WTC11 (cell line): ENCODE data around the gene PUSL1. TPM values are rescaled to one million over a fixed set of nuclear protein-coding genes. Genes with fewer than 3 reads are reported as not detected.
A peak's percentile ranks its signal among the peaks of the same experiment; 100 is the strongest.
"Not testable (repeated sequence)": the region's sequence is repeated elsewhere in the genome, so short reads cannot be mapped to it uniquely, and the experiment has no call there.

ENCODE experiments used
- ATAC-seq: fragments of 200-7000 bp; cut with Tn5 transposase; 2 replicates; pipeline ENCODE4 v1.10.0; 2021; ENCODE audit warnings: mild to moderate bottlenecking, moderate library complexity
- CTCF ChIA-PET: fragments of 300-600 bp; sonication (Branson Sonifier 250); formaldehyde crosslinking; loops from one replicate; lab custom pipeline; 2021; ENCODE audit warnings: antibody characterized with exemption; lab: Charles Lee
- POLR2A ChIA-PET: fragments of 350-600 bp; sonication (Branson Sonifier 250); formaldehyde crosslinking; loops from one replicate; lab custom pipeline; 2021; ENCODE audit warnings: antibody characterized with exemption; lab: Charles Lee
- DNase-seq: peaks from one replicate; pipeline ENCODE4 v3.0.0; 2021; ENCODE audit warnings: low spot score
- H3K27ac Mint-ChIP-seq: 2 replicates; pipeline ENCODE4 v1.8.0; 2021; ENCODE audit warnings: mixed read lengths
- H3K27me3 Mint-ChIP-seq: 2 replicates; pipeline ENCODE4 v1.8.0; 2021; ENCODE audit warnings: low read depth, mild to moderate bottlenecking, moderate library complexity, mixed read lengths
- H3K36me3 Mint-ChIP-seq: 2 replicates; pipeline ENCODE4 v1.8.0; 2021; ENCODE audit warnings: mixed read lengths
- H3K4me1 Mint-ChIP-seq: 2 replicates; pipeline ENCODE4 v1.8.0; 2022; ENCODE audit warnings: mixed read lengths
- H3K4me3 Mint-ChIP-seq: 2 replicates; pipeline ENCODE4 v1.8.0; 2021; ENCODE audit warnings: mild to moderate bottlenecking, moderate library complexity, mixed read lengths
- H3K9me3 Mint-ChIP-seq: 2 replicates; pipeline ENCODE4 v1.8.0; 2021; ENCODE audit warnings: mixed read lengths
- ARID4B ChIP-seq: sonication (generic); formaldehyde crosslinking; IDR thresholded peaks from 2 replicates; pipeline ENCODE4 v1.8.0; 2023; ENCODE audit warnings: missing genetic modification reagents, mild to moderate bottlenecking, borderline replicate concordance
- FOXP1 ChIP-seq: sonication (generic); formaldehyde crosslinking; IDR thresholded peaks from 2 replicates; pipeline ENCODE4 v1.8.0; 2022; ENCODE audit warnings: missing genetic modification reagents, mild to moderate bottlenecking, moderate library complexity, borderline replicate concordance
- IRF2 ChIP-seq: sonication (generic); formaldehyde crosslinking; IDR thresholded peaks from 2 replicates; pipeline ENCODE4 v1.8.0; 2022; ENCODE audit warnings: low read depth, missing genetic modification reagents, borderline replicate concordance
- SOX15 ChIP-seq: fragments of 250-450 bp; sonication (Bioruptor Pico); IDR thresholded peaks from 2 replicates; pipeline ENCODE4 v1.9.0; 2021; ENCODE audit warnings: mild to moderate bottlenecking
- ZNF281 ChIP-seq: sonication (generic); formaldehyde crosslinking; IDR thresholded peaks from 2 replicates; pipeline ENCODE4 v1.8.0; 2023; ENCODE audit warnings: mild to moderate bottlenecking, missing genetic modification reagents
- ZNF512 ChIP-seq: sonication (generic); formaldehyde crosslinking; IDR thresholded peaks from 2 replicates; pipeline ENCODE4 v1.8.1; 2022; ENCODE audit warnings: missing genetic modification reagents, borderline replicate concordance
- total RNA-seq: library from RNA; stranded (reverse); gene quantifications from 3 replicates; pipeline ENCODE4 v1.2.3, GENCODE V29; 2021
- TF ChIP-seq, protein P1 (sequence below): sonication (generic); formaldehyde crosslinking; IDR thresholded peaks from 2 replicates; pipeline ENCODE4 v1.8.0; 2022; ENCODE audit warnings: mild to moderate bottlenecking, missing genetic modification reagents
- TF ChIP-seq, protein P2 (sequence below): sonication (generic); formaldehyde crosslinking; IDR thresholded peaks from 2 replicates; pipeline ENCODE4 v1.8.0; 2022; ENCODE audit warnings: mild to moderate bottlenecking, missing genetic modification reagents
- TF ChIP-seq, protein P3 (sequence below): sonication (generic); formaldehyde crosslinking; IDR thresholded peaks from 2 replicates; pipeline ENCODE4 v1.8.1; 2023; ENCODE audit warnings: mild to moderate bottlenecking, missing genetic modification reagents, moderate library complexity
- TF ChIP-seq, protein P4 (sequence below): sonication (generic); formaldehyde crosslinking; IDR thresholded peaks from 2 replicates; pipeline ENCODE4 v1.8.1; 2022; ENCODE audit warnings: low read depth, mild to moderate bottlenecking, moderate library complexity, missing genetic modification reagents, borderline replicate concordance
- TF ChIP-seq, protein P5 (sequence below): sonication (generic); formaldehyde crosslinking; IDR thresholded peaks from 2 replicates; pipeline ENCODE4 v1.8.1; 2023; ENCODE audit warnings: mild to moderate bottlenecking, missing genetic modification reagents, borderline replicate concordance

The PUSL1 gene
- total RNA-seq, 1 experiment from 2014 or later, result 51.5 TPM

DNA sequence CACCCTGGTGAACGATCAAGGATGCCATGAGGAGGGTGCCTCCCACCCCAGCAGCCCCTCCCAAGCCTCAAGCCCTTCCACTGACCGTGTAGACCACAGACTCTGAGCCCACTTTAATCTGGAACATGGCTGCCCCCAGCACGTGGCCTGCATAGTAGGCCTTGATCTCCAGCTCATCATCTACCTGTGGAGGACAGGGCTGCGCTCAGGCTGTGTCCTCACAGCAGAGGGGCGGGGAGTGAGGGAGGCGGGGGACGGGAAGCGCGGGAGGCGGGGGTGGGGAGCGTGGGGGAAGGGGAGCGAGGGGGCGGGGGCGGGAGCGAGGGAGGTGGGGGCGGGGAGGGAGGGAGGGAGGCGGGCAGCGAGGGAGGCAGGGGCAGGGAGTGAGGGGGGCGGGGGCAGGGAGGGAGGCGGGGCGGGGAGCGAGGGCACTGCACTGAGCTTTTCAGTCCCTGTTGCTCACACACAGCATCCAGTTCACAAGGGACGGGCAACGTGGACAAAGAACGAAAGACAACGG, 7.1 kb downstream of the PUSL1 start:
- DNase-seq (peak; percentile 67), ATAC-seq (peak; percentile 74)
- ChIA-PET CTCF (interaction anchor here (0.8 to 3.0 kb wide), 9 partner anchors 10 to 54 kb away, joined by 3 to 10 read pairs (median 5); no protein-coding TSS in a partner anchor), POLR2A (interaction anchor here (1.1 to 1.3 kb wide), 2 partner anchors 11 to 17 kb away, joined by 5 to 7 read pairs; no protein-coding TSS in a partner anchor)
- peak overlapping the region; percentile 91 for H3K27ac Mint-ChIP-seq
- H3K27me3 Mint-ChIP-seq, result no peaks in the 10 kb centered on the region
- peak overlapping the region; percentile 43; the same call in 1 of the 2 replicates for H3K4me3 Mint-ChIP-seq
- TF ChIP-seq, protein P1, sequence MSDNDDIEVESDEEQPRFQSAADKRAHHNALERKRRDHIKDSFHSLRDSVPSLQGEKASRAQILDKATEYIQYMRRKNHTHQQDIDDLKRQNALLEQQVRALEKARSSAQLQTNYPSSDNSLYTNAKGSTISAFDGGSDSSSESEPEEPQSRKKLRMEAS (CRISPR knock-in tag), result peak; percentile 84
- TF ChIP-seq, protein P2, sequence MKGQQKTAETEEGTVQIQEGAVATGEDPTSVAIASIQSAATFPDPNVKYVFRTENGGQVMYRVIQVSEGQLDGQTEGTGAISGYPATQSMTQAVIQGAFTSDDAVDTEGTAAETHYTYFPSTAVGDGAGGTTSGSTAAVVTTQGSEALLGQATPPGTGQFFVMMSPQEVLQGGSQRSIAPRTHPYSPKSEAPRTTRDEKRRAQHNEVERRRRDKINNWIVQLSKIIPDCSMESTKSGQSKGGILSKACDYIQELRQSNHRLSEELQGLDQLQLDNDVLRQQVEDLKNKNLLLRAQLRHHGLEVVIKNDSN (CRISPR knock-in tag), result peak; percentile 72
- TF ChIP-seq ZNF281 (CRISPR knock-in tag), result 0 out of 2 replicates have a peak, but pooled peaks have one; percentile 11
- no peak for TF ChIP-seq FOXP1
- TF ChIP-seq, protein P3, sequence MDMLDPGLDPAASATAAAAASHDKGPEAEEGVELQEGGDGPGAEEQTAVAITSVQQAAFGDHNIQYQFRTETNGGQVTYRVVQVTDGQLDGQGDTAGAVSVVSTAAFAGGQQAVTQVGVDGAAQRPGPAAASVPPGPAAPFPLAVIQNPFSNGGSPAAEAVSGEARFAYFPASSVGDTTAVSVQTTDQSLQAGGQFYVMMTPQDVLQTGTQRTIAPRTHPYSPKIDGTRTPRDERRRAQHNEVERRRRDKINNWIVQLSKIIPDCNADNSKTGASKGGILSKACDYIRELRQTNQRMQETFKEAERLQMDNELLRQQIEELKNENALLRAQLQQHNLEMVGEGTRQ (CRISPR knock-in tag), result peak; percentile 75
- no peak for TF ChIP-seq SOX15 (CRISPR knock-in tag)
- TF ChIP-seq ARID4B (CRISPR knock-in tag), result no peak
- TF ChIP-seq, protein P4, sequence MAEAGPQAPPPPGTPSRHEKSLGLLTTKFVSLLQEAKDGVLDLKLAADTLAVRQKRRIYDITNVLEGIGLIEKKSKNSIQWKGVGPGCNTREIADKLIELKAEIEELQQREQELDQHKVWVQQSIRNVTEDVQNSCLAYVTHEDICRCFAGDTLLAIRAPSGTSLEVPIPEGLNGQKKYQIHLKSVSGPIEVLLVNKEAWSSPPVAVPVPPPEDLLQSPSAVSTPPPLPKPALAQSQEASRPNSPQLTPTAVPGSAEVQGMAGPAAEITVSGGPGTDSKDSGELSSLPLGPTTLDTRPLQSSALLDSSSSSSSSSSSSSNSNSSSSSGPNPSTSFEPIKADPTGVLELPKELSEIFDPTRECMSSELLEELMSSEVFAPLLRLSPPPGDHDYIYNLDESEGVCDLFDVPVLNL (CRISPR knock-in tag), result no peak
- no peak for TF ChIP-seq IRF2 (CRISPR knock-in tag)
- TF ChIP-seq ZNF512 (CRISPR knock-in tag), result no peak
- TF ChIP-seq, protein P5, sequence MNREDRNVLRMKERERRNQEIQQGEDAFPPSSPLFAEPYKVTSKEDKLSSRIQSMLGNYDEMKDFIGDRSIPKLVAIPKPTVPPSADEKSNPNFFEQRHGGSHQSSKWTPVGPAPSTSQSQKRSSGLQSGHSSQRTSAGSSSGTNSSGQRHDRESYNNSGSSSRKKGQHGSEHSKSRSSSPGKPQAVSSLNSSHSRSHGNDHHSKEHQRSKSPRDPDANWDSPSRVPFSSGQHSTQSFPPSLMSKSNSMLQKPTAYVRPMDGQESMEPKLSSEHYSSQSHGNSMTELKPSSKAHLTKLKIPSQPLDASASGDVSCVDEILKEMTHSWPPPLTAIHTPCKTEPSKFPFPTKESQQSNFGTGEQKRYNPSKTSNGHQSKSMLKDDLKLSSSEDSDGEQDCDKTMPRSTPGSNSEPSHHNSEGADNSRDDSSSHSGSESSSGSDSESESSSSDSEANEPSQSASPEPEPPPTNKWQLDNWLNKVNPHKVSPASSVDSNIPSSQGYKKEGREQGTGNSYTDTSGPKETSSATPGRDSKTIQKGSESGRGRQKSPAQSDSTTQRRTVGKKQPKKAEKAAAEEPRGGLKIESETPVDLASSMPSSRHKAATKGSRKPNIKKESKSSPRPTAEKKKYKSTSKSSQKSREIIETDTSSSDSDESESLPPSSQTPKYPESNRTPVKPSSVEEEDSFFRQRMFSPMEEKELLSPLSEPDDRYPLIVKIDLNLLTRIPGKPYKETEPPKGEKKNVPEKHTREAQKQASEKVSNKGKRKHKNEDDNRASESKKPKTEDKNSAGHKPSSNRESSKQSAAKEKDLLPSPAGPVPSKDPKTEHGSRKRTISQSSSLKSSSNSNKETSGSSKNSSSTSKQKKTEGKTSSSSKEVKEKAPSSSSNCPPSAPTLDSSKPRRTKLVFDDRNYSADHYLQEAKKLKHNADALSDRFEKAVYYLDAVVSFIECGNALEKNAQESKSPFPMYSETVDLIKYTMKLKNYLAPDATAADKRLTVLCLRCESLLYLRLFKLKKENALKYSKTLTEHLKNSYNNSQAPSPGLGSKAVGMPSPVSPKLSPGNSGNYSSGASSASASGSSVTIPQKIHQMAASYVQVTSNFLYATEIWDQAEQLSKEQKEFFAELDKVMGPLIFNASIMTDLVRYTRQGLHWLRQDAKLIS (CRISPR knock-in tag), result no peak
- peaks cover 24% of the 10 kb centered on the region for H3K36me3 Mint-ChIP-seq
- H3K4me1 Mint-ChIP-seq, result peaks cover 15% of the 10 kb centered on the region
- no peaks in the 10 kb centered on the region for H3K9me3 Mint-ChIP-seq

GRCh38 chr1:1316199-1316598, 7.8 kb downstream of the PUSL1 start:
- not testable (repeated sequence) for H3K9me3 Mint-ChIP-seq, H3K4me3 Mint-ChIP-seq, ATAC-seq, H3K27me3 Mint-ChIP-seq, DNase-seq
- ChIA-PET POLR2A (interaction anchor here (1.1 to 1.3 kb wide), 2 partner anchors 12 to 16 kb away, joined by 5 to 7 read pairs; no protein-coding TSS in a partner anchor), CTCF (interaction anchor here (1.0 to 3.0 kb wide), 5 partner anchors 11 to 36 kb away, joined by 5 to 10 read pairs (median 5); no protein-coding TSS in a partner anchor)
- Mint-ChIP-seq H3K36me3 (peaks cover 24% of the 10 kb centered on the region), H3K4me1 (peaks cover 15% of the 10 kb centered on the region), H3K27ac (peak overlapping the region; percentile 91)
